Kidney (tissue), 14 donors: ENCODE measurements around the gene AQP9. TPM values are rescaled to one million over a fixed set of nuclear protein-coding genes. Genes with fewer than 3 reads are reported as not detected.
"Not testable (repeated sequence)": the region's sequence is repeated elsewhere in the genome, so short reads cannot be mapped to it uniquely, and the experiment has no call there.

Source experiments
- DNase-seq, 5 donors: peaks; one replicate each; pipeline ENCODE4 v3.0.0-alpha.2; 2013 to 2020
- FAIRE-seq: peaks from 2 replicates; lab custom pipeline; 2012; peaks lifted over from hg19 to GRCh38; lab: Jason Lieb, UNC
- H3K27ac ChIP-seq, 2 donors: one replicate each; pipeline ENCODE4 v1.7.0; 2013; ENCODE audit warnings: low read depth in 2 of 2, low read length in 2 of 2, inconsistent platforms in 1 of 2
- H3K27me3 ChIP-seq: one replicate; pipeline ENCODE4 v1.7.1; 2013; ENCODE audit warnings: low read length, inconsistent platforms; ENCODE audit not compliant: control insufficient read depth, insufficient read depth
- H3K36me3 ChIP-seq, 3 donors: one replicate each; pipeline versions ENCODE4 v1.7.0 to v1.7.1; 2013; ENCODE audit warnings: low read length in 3 of 3, control low read depth in 1 of 3, inconsistent platforms in 1 of 3; ENCODE audit not compliant: insufficient read depth in 3 of 3, control insufficient read depth in 2 of 3
- H3K4me1 ChIP-seq, 3 donors: one replicate each; pipeline versions ENCODE4 v1.7.0 to v1.7.1; 2013; ENCODE audit warnings: low read length in 3 of 3, inconsistent platforms in 1 of 3, low read depth in 1 of 3; ENCODE audit not compliant: control insufficient read depth in 2 of 3, insufficient read depth in 2 of 3
- H3K4me3 ChIP-seq, 3 donors: one replicate each; pipeline versions ENCODE4 v1.7.0 to v1.8.1; 2013; ENCODE audit warnings: low read length in 3 of 3, control low read depth in 1 of 3, inconsistent platforms in 1 of 3
- H3K9ac ChIP-seq, 3 donors: one replicate each; pipeline versions ENCODE4 v1.7.0 to v1.7.1; 2013; ENCODE audit warnings: low read length in 3 of 3, control low read depth in 1 of 3, inconsistent platforms in 1 of 3
- H3K9me3 ChIP-seq, 3 donors: one replicate each; pipeline versions ENCODE4 v1.7.0 to v1.7.1; 2013; ENCODE audit warnings: low read length in 3 of 3, control low read depth in 1 of 3, inconsistent platforms in 1 of 3; ENCODE audit not compliant: control insufficient read depth in 2 of 3, insufficient read depth in 1 of 3
- intact Hi-C: fragments of 100-400 bp; cut with DNase I; formaldehyde crosslinking; loops from one replicate; pipeline ENCODE4 v1.11.1; 2022
- polyA plus RNA-seq: library from polyadenylated mRNA; stranded (reverse); fragments of 350-450 nt; fragmentation: Illumina TruSeq; extraction: RNeasy Lipid Tissue Mini Kit (QIAGEN cat#74804); gene quantifications from one replicate; pipeline ENCODE4 v1.2.3, GENCODE V29; 2014; ENCODE audit warnings: low read depth, low replicate concordance; ENCODE audit not compliant: insufficient read depth
- total RNA-seq: library from RNA; stranded (reverse); fragmentation: NEBNext Ultra II Directional; extraction: Animal tissue kit (Norgen Biotek cat#: 25700); gene quantifications from one replicate; pipeline ENCODE4 v1.2.1, GENCODE V29; 2021
- TF ChIP-seq, protein P1 (sequence below): IDR thresholded peaks from 3 replicates; pipeline ENCODE4 v1.5.1; 2012; ENCODE audit warnings: mild to moderate bottlenecking, moderate library complexity, borderline replicate concordance; ENCODE audit not compliant: insufficient read depth; ENCODE audit errors: extremely low read depth
- donor health status: control.
- donor health status: control.
- donor health status: control.
- donor health status: control.
- donor health status: control.
- donor health status: DM: yes; HTN: yes; CAD: no.
- donor health status: Normal renal cell carcinoma (clear cell type).

Gene AQP9
- total and polyA plus RNA-seq, 2 donors from 2014 or later, result 0.30 to 1.4 TPM

DNA sequence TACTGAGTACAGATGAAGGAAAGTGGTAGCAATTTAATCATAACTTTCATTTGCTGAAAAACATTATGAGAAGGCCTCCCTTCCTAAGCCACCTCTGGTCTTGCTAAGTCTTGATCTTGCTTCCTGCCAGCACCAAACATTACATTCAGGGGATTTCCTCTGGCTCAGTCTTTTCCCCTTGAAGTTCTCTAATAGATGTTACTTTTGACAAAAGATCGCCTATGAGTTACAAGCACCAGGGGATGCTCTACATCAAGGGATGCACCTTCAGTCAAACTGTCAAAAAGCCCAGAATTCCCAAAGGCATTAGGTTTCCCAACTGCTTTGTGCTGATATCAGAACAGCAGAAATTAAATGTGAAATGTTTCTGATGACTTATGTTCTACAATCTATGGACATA, 47.3 kb downstream of the AQP9 start:
- Histone ChIP-seq H3K4me3 (no peak overlapping the region), H3K9ac (no peak overlapping the region), H3K9me3 (no peaks in the 10 kb centered on the region), H3K4me1 (no peaks in the 10 kb centered on the region), H3K36me3 (no peaks in the 10 kb centered on the region), H3K27me3 (no peaks in the 10 kb centered on the region), H3K27ac (no peak overlapping the region)
- DNase-seq (no peak), FAIRE-seq (no peak)
- intact Hi-C loops, result no loop called here
- TF ChIP-seq, protein P1, sequence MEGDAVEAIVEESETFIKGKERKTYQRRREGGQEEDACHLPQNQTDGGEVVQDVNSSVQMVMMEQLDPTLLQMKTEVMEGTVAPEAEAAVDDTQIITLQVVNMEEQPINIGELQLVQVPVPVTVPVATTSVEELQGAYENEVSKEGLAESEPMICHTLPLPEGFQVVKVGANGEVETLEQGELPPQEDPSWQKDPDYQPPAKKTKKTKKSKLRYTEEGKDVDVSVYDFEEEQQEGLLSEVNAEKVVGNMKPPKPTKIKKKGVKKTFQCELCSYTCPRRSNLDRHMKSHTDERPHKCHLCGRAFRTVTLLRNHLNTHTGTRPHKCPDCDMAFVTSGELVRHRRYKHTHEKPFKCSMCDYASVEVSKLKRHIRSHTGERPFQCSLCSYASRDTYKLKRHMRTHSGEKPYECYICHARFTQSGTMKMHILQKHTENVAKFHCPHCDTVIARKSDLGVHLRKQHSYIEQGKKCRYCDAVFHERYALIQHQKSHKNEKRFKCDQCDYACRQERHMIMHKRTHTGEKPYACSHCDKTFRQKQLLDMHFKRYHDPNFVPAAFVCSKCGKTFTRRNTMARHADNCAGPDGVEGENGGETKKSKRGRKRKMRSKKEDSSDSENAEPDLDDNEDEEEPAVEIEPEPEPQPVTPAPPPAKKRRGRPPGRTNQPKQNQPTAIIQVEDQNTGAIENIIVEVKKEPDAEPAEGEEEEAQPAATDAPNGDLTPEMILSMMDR, result no peak

DNA sequence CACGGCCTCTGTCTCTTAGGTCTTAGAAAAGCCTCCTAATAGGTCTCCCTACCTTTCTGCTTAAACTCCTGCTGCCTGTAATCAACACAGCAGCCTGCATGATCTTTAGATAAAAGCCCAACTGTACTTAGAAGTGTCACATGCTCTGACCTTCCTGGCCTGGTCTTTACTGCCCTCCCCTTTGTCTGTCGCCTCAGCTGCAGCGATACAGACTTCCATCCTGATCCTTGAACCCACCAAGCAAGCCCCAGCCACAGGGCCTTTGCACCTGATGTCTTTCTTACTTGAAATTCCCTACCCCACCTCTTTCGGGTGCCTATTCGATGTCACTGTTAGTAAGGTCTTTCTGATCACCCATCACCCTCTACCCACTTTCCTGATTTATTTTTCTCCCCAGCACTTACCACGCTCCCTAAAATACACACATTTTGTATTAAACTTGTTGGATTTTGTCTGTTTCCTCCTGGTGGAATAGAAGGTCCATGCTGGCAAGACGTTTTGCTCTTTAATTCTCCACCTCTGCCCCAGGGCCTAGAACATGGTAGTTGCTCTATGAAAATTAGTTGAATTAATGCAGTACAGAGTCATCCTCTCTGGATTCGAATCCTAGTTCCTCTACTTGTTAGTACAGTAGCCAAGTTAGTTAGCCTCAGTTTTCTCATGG, 51.1 kb downstream of the AQP9 start:
- H3K27me3 ChIP-seq, result no peaks in the 10 kb centered on the region
- no peaks in the 10 kb centered on the region for H3K9me3 ChIP-seq
- TF ChIP-seq, protein P1, result no peak
- intact Hi-C loops, result no loop called here
- no peak overlapping the region for H3K4me3 ChIP-seq
- no peaks in the 10 kb centered on the region for H3K36me3 ChIP-seq
- H3K4me1 ChIP-seq, result no peaks in the 10 kb centered on the region
- no peak for FAIRE-seq
- no peak for DNase-seq
- no peak overlapping the region for H3K27ac ChIP-seq
- H3K9ac ChIP-seq, result no peak overlapping the region

DNA sequence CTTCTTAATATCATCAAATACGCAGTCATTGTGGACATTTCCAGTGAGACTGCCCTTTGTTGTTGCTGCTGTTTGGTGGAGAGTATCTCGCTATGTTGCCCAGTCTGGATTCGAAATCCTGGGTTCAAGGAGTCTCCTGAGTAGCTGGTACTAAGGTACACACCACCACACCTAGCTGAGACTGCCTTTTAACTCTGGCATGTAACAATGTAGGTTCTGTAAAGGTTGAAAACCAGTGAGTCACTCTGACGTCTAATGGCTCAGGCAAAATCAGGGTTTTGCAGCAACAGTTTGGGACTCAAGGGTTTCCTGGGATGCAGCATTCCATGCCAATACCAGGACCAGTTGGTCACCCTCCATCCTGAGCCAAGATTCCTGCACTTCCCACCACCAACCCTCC, 52.2 kb downstream of the AQP9 start:
- intact Hi-C loops, result no loop called here
- FAIRE-seq, result no peak
- TF ChIP-seq, protein P1, result no peak

DNA sequence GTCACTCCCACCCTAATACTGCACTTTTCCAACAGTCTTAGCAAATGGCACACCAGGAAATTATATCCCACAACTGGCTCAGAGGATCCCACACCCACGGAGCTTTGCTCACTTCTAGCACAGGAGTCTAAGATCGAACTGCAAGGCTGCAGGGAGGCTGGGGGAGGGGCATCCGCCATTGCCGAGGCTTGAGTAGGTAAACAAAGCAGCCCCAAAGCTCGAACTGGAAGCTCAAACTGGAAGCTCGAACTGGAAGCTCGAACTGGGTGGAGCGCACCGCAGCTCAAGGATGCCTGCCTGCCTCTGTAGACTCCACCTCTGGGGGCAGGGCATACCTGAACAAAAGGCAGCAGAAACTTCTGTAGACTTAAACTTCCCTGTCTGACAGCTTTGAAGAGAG, 55.5 kb downstream of the AQP9 start:
- intact Hi-C loops, FAIRE-seq, H3K27ac ChIP-seq, H3K9me3 ChIP-seq, H3K4me1 ChIP-seq, H3K9ac ChIP-seq, H3K27me3 ChIP-seq, H3K4me3 ChIP-seq, H3K36me3 ChIP-seq, DNase-seq: not testable (repeated sequence)

More for the DNA sequence above, 52.2 kb downstream of the AQP9 start:
- H3K9me3 ChIP-seq, result no peaks in the 10 kb centered on the region
- no peak overlapping the region for H3K27ac ChIP-seq
- no peaks in the 10 kb centered on the region for H3K36me3 ChIP-seq
- H3K9ac ChIP-seq, result no peak overlapping the region
- H3K27me3 ChIP-seq, result no peaks in the 10 kb centered on the region
- H3K4me3 ChIP-seq, result no peak overlapping the region
- H3K4me1 ChIP-seq, result no peaks in the 10 kb centered on the region
- no peak for DNase-seq
